ENCODE results near the gene OR1D5. TPM values are rescaled to one million over a fixed set of nuclear protein-coding genes. Genes with fewer than 3 reads are reported as not detected.
A peak's percentile ranks its signal among the peaks of the same experiment; 100 is the strongest.
"Not testable (repeated sequence)": the region's sequence is repeated elsewhere in the genome, so short reads cannot be mapped to it uniquely, and the experiment has no call there.

Gene OR1D5
- not detected for total RNA-seq

GRCh38 chr17:3063507-3063906 lies at the start of gene OR1D5:
OR1D5 (minus strand) TSS chr17:3063607; CDS start chr17:3063607, 0 bp downstream.
- H3K9me3 Mint-ChIP-seq; H3K4me1 Mint-ChIP-seq (ENCODE audit: low read depth); H3K4me3 Mint-ChIP-seq; intact Hi-C loops (cut with micrococcal nuclease); DNase-seq; H3K36me3 Mint-ChIP-seq (ENCODE audit: low read depth); H3K27ac Mint-ChIP-seq; CTCF ChIA-PET; H3K27me3 Mint-ChIP-seq (ENCODE audit: low read depth): not testable (repeated sequence)

- CTCF ChIA-PET = no interaction called here
- no peaks in the 10 kb centered on the region for H3K4me1 Mint-ChIP-seq (ENCODE audit: low read depth)
- H3K36me3 Mint-ChIP-seq (ENCODE audit: low read depth) = no peaks in the 10 kb centered on the region
- H3K27me3 Mint-ChIP-seq (ENCODE audit: low read depth) = peaks cover 11% of the 10 kb centered on the region
- no peak for DNase-seq
- no peak within 1 kb of the TSS for H3K4me3 Mint-ChIP-seq
- intact Hi-C loops (cut with micrococcal nuclease) = no loop called here
- H3K9me3 Mint-ChIP-seq = peaks cover 16% of the 10 kb centered on the region
- no peak within 1 kb of the TSS for H3K27ac Mint-ChIP-seq
Observed at GRCh38 chr17:3104322-3104721, 40.9 kb upstream of the OR1D5 start, which contains the start of gene OR1D2. OR1D2 (minus strand) TSS chr17:3104422; CDS start chr17:3092996, 11,426 bp downstream.

GRCh38 chr17:3073850-3074249 lies 10.4 kb upstream of the OR1D5 start:
- H3K9me3 Mint-ChIP-seq; H3K27me3 Mint-ChIP-seq (ENCODE audit: low read depth); H3K36me3 Mint-ChIP-seq (ENCODE audit: low read depth); CTCF ChIA-PET; intact Hi-C loops (cut with micrococcal nuclease); DNase-seq; H3K4me1 Mint-ChIP-seq (ENCODE audit: low read depth); H3K27ac Mint-ChIP-seq; H3K4me3 Mint-ChIP-seq: not testable (repeated sequence)

- H3K4me1 Mint-ChIP-seq (ENCODE audit: low read depth); H3K4me3 Mint-ChIP-seq; H3K27ac Mint-ChIP-seq; H3K9me3 Mint-ChIP-seq; H3K36me3 Mint-ChIP-seq (ENCODE audit: low read depth); intact Hi-C loops (cut with micrococcal nuclease); H3K27me3 Mint-ChIP-seq (ENCODE audit: low read depth); DNase-seq: not testable (repeated sequence)
- CTCF ChIA-PET = interaction anchor here (0.6 kb wide), 1 partner anchor 561 kb away, joined by 5 read pairs; no protein-coding TSS in a partner anchor
Observed at GRCh38 chr17:3065192-3065591, 1.8 kb upstream of the OR1D5 start.

GRCh38 chr17:3062824-3063377 lies 506 bp downstream of the OR1D5 start:
- DNase-seq; H3K4me3 Mint-ChIP-seq; H3K36me3 Mint-ChIP-seq (ENCODE audit: low read depth); H3K9me3 Mint-ChIP-seq; intact Hi-C loops (cut with micrococcal nuclease); H3K27ac Mint-ChIP-seq; CTCF ChIA-PET; H3K27me3 Mint-ChIP-seq (ENCODE audit: low read depth); H3K4me1 Mint-ChIP-seq (ENCODE audit: low read depth): not testable (repeated sequence)

- H3K27me3 Mint-ChIP-seq (ENCODE audit: low read depth); H3K27ac Mint-ChIP-seq; CTCF ChIA-PET; DNase-seq; intact Hi-C loops (cut with micrococcal nuclease); H3K9me3 Mint-ChIP-seq; H3K36me3 Mint-ChIP-seq (ENCODE audit: low read depth); H3K4me3 Mint-ChIP-seq; H3K4me1 Mint-ChIP-seq (ENCODE audit: low read depth): not testable (repeated sequence)
Observed at GRCh38 chr17:3054868-3055267, 8.5 kb downstream of the OR1D5 start.

- Mint-ChIP-seq H3K9me3 (no peaks in the 10 kb centered on the region), H3K4me3 (peak overlapping the region; percentile 91), H3K27ac (no peak overlapping the region), H3K27me3 (ENCODE audit: low read depth) (no peaks in the 10 kb centered on the region), H3K36me3 (ENCODE audit: low read depth) (no peaks in the 10 kb centered on the region), H3K4me1 (ENCODE audit: low read depth) (peaks cover 10% of the 10 kb centered on the region)
- DNase-seq = no peak
- CTCF ChIA-PET = interaction anchor here (1.6 to 2.0 kb wide), 3 partner anchors 10 to 598 kb away, joined by 5 to 6 read pairs (median 5); no protein-coding TSS in a partner anchor
- intact Hi-C loops (cut with micrococcal nuclease) = loop anchor here (5.0 kb wide), 2 partner anchors 778 to 798 kb away; partner anchors contain the start of gene NCBP3
Observed at GRCh38 chr17:3049705-3050295, 13.6 kb downstream of the OR1D5 start.

- peak overlapping the region; percentile 91 for H3K4me3 Mint-ChIP-seq
- peaks cover 5% of the 10 kb centered on the region for H3K9me3 Mint-ChIP-seq
- H3K27me3 Mint-ChIP-seq (ENCODE audit: low read depth) = peaks cover 3% of the 10 kb centered on the region
- no peaks in the 10 kb centered on the region for H3K36me3 Mint-ChIP-seq (ENCODE audit: low read depth)
- CTCF ChIA-PET = interaction anchor here (0.6 to 2.0 kb wide), 6 partner anchors 9 to 599 kb away, joined by 3 to 6 read pairs (median 4); no protein-coding TSS in a partner anchor
- H3K4me1 Mint-ChIP-seq (ENCODE audit: low read depth) = peaks cover 10% of the 10 kb centered on the region
- H3K27ac Mint-ChIP-seq = peak overlapping the region; percentile 87
- peak; percentile 97 for DNase-seq
- intact Hi-C loops (cut with micrococcal nuclease) = loop anchor here (5.0 kb wide), 2 partner anchors 778 to 798 kb away; partner anchors contain the start of gene NCBP3
Observed at GRCh38 chr17:3048727-3049471, 14.5 kb downstream of the OR1D5 start.

GRCh38 chr17:3046753-3047152 lies 16.7 kb downstream of the OR1D5 start:
- Mint-ChIP-seq H3K27me3 (ENCODE audit: low read depth) (peaks cover 10% of the 10 kb centered on the region), H3K4me3 (no peak overlapping the region), H3K4me1 (ENCODE audit: low read depth) (peaks cover 10% of the 10 kb centered on the region), H3K9me3 (peaks cover 11% of the 10 kb centered on the region), H3K36me3 (ENCODE audit: low read depth) (peaks cover 1% of the 10 kb centered on the region), H3K27ac (no peak overlapping the region)
- intact Hi-C loops (cut with micrococcal nuclease) = loop anchor here (5.0 kb wide), 2 partner anchors 781 to 801 kb away; partner anchors contain the start of gene NCBP3
- no peak for DNase-seq
- CTCF ChIA-PET = interaction anchor here (0.6 to 0.7 kb wide), 2 partner anchors 122 to 610 kb away, joined by 3 to 5 read pairs; no protein-coding TSS in a partner anchor

- Mint-ChIP-seq H3K27me3 (ENCODE audit: low read depth) (peaks cover 17% of the 10 kb centered on the region), H3K4me1 (ENCODE audit: low read depth) (peaks cover 15% of the 10 kb centered on the region), H3K36me3 (ENCODE audit: low read depth) (peaks cover 1% of the 10 kb centered on the region), H3K27ac (no peak overlapping the region), H3K4me3 (no peak overlapping the region), H3K9me3 (peaks cover 11% of the 10 kb centered on the region)
- CTCF ChIA-PET = interaction anchor here (0.7 kb wide), 2 partner anchors 13 to 602 kb away, joined by 3 read pairs; no protein-coding TSS in a partner anchor
- intact Hi-C loops (cut with micrococcal nuclease) = no loop called here
- DNase-seq = peak; percentile 53
Observed at GRCh38 chr17:3043737-3044365, 19.6 kb downstream of the OR1D5 start.

GRCh38 chr17:3040882-3041281 lies 22.5 kb downstream of the OR1D5 start:
- H3K4me3 Mint-ChIP-seq = no peak overlapping the region
- H3K27me3 Mint-ChIP-seq (ENCODE audit: low read depth) = peaks cover 17% of the 10 kb centered on the region
- H3K9me3 Mint-ChIP-seq = peaks cover 11% of the 10 kb centered on the region
- intact Hi-C loops (cut with micrococcal nuclease) = no loop called here
- no peak overlapping the region for H3K27ac Mint-ChIP-seq
- CTCF ChIA-PET = no interaction called here
- peaks cover 9% of the 10 kb centered on the region for H3K4me1 Mint-ChIP-seq (ENCODE audit: low read depth)
- DNase-seq = no peak
- peaks cover 1% of the 10 kb centered on the region for H3K36me3 Mint-ChIP-seq (ENCODE audit: low read depth)

GRCh38 chr17:3039736-3040135 lies 23.7 kb downstream of the OR1D5 start:
- H3K9me3 Mint-ChIP-seq = peaks cover 11% of the 10 kb centered on the region
- H3K4me1 Mint-ChIP-seq (ENCODE audit: low read depth) = peaks cover 9% of the 10 kb centered on the region
- H3K27ac Mint-ChIP-seq = no peak overlapping the region
- CTCF ChIA-PET = interaction anchor here (0.6 to 1.9 kb wide), 2 partner anchors 9 to 191 kb away, joined by 3 to 6 read pairs; no protein-coding TSS in a partner anchor
- peak; percentile 20 for DNase-seq
- intact Hi-C loops (cut with micrococcal nuclease) = no loop called here
- H3K4me3 Mint-ChIP-seq = peak overlapping the region; percentile 19
- H3K36me3 Mint-ChIP-seq (ENCODE audit: low read depth) = peaks cover 1% of the 10 kb centered on the region
- H3K27me3 Mint-ChIP-seq (ENCODE audit: low read depth) = peaks cover 17% of the 10 kb centered on the region
